ENCODE measurements around the gene AKR1C1. TPM values are rescaled to one million over a fixed set of nuclear protein-coding genes. Genes with fewer than 3 reads are reported as not detected.
A peak's percentile ranks its signal among the peaks of the same experiment; 100 is the strongest.
"Not testable (repeated sequence)": the region's sequence is repeated elsewhere in the genome, so short reads cannot be mapped to it uniquely, and the experiment has no call there.

Gene AKR1C1
- total and polyA plus RNA-seq, 9 of the 15 experiments (the other 6 are each of a cell fraction or from before 2014, with no cell fraction given) = 43.5 to 180 (median 82.4) TPM

GRCh38 chr10:4942931-4943330 is 20.3 kb upstream of the AKR1C1 start:
- H3K9me3 ChIP-seq (replicated peaks; ENCODE audit: control insufficient read depth, insufficient read depth, low read depth, low read length); H3K4me2 ChIP-seq (ENCODE audit: insufficient read depth, low read length); H3K79me2 ChIP-seq (ENCODE audit: control insufficient read depth, insufficient read depth, low read length); H4K20me1 ChIP-seq (replicated peaks; ENCODE audit: control insufficient read depth, insufficient read depth, low read length); CTCF ChIA-PET (ENCODE audit: low intra/inter-chr PET ratio); H3K4me3 ChIP-seq; H3K27me3 ChIP-seq (ENCODE audit: control insufficient read depth in 2 of 2, insufficient read depth in 2 of 2, low read length in 2 of 2); H3K9me1 ChIP-seq (ENCODE audit: control insufficient read depth, insufficient read depth, low read length); H3K36me3 ChIP-seq (ENCODE audit: control insufficient read depth, insufficient read depth, low read length); BruUV-seq (replicated peaks); H3K9ac ChIP-seq (ENCODE audit: insufficient read depth in 1 of 2, low read depth in 2 of 2, low read length in 2 of 2); POLR2A ChIA-PET: not testable (repeated sequence)
- H3K4me1 ChIP-seq (replicated peaks in 1 of 2; ENCODE audit: control insufficient read depth in 2 of 2, insufficient read depth in 2 of 2, low read length in 2 of 2) = peaks cover 0 to 27% of the 10 kb centered on the region in 2 experiments; a peak in 4 of 5 replicates
- peak overlapping the region; percentile 74; the same call in 1 of the 3 replicates for H3K27ac ChIP-seq (ENCODE audit: extremely low read depth, low read depth, low read length)
- peak; percentile 57 for ATAC-seq
- FAIRE-seq = peak; percentile 76
- WGBS (ENCODE audit: insufficient coverage, low coverage, missing lambda C conversion rate) = 26% methylated on average over 2 of the region's 2 CpGs
- in situ Hi-C loops (cut with MboI) (loop anchor here (5.0 kb wide), 1 partner anchor 79 kb away; no protein-coding TSS in a partner anchor), intact Hi-C loops (cut with micrococcal nuclease) (loop anchor here (1.0 kb wide), 2 partner anchors 39 to 94 kb away; no protein-coding TSS in a partner anchor)
- H2AFZ ChIP-seq (ENCODE audit: low read depth, low read length) = peak overlapping the region; percentile 85
- TF ChIP-seq MGA (IDR thresholded peaks at IDR 0.05) = peak; percentile 59
- peak in 1 of 2 experiments; percentile 51; a peak in 2 of 4 replicates for TF ChIP-seq RAD21 (CRISPR knock-in tag; conservative IDR thresholded peaks at IDR 0.05 in 1 of 2, IDR thresholded peaks at IDR 0.05 in 1 of 2)
- TF ChIP-seq, protein P1, sequence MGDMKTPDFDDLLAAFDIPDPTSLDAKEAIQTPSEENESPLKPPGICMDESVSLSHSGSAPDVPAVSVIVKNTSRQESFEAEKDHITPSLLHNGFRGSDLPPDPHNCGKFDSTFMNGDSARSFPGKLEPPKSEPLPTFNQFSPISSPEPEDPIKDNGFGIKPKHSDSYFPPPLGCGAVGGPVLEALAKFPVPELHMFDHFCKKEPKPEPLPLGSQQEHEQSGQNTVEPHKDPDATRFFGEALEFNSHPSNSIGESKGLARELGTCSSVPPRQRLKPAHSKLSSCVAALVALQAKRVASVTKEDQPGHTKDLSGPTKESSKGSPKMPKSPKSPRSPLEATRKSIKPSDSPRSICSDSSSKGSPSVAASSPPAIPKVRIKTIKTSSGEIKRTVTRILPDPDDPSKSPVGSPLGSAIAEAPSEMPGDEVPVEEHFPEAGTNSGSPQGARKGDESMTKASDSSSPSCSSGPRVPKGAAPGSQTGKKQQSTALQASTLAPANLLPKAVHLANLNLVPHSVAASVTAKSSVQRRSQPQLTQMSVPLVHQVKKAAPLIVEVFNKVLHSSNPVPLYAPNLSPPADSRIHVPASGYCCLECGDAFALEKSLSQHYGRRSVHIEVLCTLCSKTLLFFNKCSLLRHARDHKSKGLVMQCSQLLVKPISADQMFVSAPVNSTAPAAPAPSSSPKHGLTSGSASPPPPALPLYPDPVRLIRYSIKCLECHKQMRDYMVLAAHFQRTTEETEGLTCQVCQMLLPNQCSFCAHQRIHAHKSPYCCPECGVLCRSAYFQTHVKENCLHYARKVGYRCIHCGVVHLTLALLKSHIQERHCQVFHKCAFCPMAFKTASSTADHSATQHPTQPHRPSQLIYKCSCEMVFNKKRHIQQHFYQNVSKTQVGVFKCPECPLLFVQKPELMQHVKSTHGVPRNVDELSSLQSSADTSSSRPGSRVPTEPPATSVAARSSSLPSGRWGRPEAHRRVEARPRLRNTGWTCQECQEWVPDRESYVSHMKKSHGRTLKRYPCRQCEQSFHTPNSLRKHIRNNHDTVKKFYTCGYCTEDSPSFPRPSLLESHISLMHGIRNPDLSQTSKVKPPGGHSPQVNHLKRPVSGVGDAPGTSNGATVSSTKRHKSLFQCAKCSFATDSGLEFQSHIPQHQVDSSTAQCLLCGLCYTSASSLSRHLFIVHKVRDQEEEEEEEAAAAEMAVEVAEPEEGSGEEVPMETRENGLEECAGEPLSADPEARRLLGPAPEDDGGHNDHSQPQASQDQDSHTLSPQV (IDR thresholded peaks at IDR 0.05) = peak; percentile 23; the same call in 1 of the 2 replicates
- peak in 1 of 4 experiments; percentile 37 for DNase-seq (ENCODE audit: extremely low read depth in 1 of 4, low spot score in 3 of 4)
